Muscle of back (tissue), 11 donors: ENCODE measurements around the gene KPNA1. TPM values are rescaled to one million over a fixed set of nuclear protein-coding genes. Genes with fewer than 3 reads are reported as not detected.
"Not testable (repeated sequence)": the region's sequence is repeated elsewhere in the genome, so short reads cannot be mapped to it uniquely, and the experiment has no call there.

ENCODE experiments used
- DNase-seq, 3 donors: peaks; one replicate each; pipeline versions ENCODE4 v3.0.0 to v3.0.0-alpha.2; 2013
- polyA plus RNA-seq, 10 donors: library from polyadenylated mRNA; unstranded; fragments of 120-200 nt; gene quantifications; one replicate each; pipeline ENCODE4 v1.2.1, GENCODE V29; 2013; ENCODE audit not compliant: insufficient read length in 10 of 10

The KPNA1 gene
- polyA plus RNA-seq, 10 donors: 33.9 to 60.5 (median 41.8) TPM

GRCh38 chr3:122484985-122485384, 29.8 kb downstream of the KPNA1 start:
- no peak for DNase-seq

DNA sequence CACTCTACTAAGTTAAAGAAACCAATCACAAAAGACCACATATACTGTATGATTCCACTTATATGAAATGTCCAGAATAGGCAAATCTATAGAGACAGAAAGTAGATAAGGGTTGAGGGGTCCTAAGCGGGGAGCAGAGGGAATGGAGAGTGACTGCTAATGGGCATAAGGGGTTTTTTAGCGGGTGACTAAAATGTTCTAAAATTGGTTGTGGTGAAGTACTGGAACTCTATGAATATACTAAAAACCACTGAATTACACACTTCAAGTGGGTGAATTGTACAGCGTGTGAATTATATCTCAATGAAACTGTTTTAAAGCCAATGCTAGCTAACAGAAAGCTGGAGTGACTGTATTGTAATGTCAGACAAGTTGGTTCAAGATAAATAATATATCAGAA, 33.3 kb downstream of the KPNA1 start:
- DNase-seq: no peak

GRCh38 chr3:122476532-122476931, 38.2 kb downstream of the KPNA1 start:
- no peak for DNase-seq

DNA sequence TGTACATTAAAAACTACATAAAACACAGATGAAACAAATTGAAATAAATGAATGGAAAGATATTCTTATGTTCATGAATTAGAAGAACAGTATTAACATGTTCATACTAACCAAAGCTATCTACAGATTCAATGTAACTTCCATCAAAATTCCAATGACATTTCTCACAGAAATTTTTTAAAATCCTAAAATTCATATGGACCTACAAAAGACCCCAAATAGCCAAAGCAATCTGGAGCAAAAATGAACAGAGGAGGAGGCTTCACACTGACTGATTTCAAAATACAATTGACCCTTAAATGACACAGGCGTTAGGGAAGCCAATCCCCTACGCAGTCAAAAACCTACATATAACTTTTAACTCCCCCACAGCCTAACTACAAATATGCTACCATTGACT, 39.4 kb downstream of the KPNA1 start:
- no peak for DNase-seq

DNA sequence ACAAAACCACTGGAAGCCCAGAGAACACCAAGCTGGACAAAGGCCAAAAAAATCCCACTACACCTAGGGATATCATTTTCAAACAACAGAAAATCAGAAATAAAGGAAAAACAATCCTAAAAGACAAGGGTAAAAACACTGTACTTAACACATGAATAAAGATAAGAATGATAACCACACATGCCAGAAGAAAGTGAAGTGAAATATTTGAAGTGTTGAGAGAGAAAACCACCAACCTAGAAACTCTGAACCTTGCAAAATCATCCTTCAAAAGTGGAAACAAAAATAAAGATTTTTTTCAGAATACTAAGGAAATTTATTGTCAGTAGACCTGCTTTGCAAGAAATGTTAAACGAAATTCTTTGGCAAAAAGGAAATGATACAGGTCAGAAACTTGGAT, 45.1 kb downstream of the KPNA1 start:
- no peak for DNase-seq

DNA sequence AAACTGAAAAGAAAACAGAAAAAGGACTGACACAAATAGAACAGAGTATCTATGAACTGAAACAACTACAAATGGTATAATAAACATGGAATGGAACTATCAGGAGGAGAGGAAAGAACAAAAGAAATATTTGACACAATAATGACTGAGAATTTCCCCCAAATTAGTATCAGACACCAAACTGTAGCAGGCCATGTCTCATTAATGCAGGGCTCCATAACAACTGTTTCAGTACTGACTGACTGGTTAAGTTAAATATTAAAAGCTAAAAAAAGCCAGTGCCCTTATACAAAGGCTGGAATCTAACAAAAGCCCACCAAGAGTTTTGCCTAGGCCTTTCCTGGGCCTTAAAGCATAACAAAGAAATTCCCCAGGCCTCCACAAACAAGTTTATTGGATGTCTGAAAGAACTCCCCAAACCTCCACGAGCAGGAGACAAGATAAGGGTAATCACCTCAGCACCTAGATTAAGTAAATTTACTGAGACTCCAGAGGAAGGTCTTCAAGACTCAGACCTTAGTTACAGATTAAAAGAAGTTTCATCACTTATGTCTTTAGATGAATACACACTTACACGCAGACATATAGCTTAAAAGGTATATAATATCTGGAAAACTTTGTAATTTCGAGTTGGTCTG, 45.7 kb downstream of the KPNA1 start:
- no peak for DNase-seq

- DNase-seq: no peak
These were observed 48.0 kb downstream of the KPNA1 start for GRCh38 chr3:122466701-122467240.

GRCh38 chr3:122464659-122465058, 50.1 kb downstream of the KPNA1 start:
- no peak for DNase-seq

DNA sequence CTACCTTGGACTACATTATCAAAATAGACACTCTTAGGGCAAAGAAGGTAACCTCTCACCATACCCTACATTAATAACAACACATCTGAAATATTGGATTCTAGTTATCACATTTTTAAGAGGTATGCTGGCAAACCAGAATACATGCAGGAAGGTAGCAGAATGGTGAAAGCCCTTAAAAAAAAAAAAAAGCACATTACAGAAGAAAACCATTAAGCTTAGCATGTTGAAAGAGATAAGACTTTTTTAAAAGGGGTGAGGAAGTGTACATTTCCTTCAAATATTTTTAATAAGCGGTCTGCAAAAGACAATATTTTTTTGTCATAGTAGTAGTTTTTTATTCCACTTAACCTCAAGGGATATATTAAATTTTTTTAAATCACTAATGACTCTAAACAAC, 52.3 kb downstream of the KPNA1 start:
- DNase-seq: no peak

DNA sequence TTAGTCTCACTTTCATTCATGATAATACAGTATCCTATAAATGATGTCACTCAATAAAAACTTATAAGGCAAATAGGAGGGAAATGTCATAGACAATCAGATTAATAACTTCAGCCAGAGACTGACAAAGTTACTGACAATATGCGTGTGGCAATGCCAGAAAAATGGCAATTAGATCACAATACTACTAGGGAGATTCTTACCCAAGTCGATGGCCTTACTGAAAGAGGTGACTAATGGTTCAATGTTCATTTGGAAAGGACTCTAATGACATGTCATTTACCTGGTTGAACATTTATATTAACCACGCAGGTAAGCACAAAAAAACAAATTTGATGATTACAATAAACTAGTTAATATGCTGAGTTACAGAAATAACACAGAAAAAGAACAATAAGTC, 52.9 kb downstream of the KPNA1 start:
- no peak for DNase-seq

DNA sequence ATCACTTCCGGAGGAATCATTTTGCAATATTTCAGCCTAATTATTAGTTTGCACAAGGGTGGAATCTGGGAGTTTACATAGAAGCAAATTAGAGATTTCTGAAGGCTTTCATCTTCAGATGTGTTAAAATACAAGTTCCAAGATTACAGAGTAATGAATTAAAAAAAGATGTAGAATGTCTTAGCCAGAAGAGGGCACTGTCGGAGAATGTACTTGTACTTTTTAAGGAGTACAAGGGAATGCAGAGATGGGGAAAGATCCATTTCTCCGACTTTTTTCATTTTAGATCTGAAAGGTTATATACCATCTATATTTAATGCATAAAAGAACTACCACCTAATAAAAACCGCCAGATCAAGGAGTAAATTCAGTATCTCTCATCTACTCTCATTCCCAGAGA, 55.7 kb downstream of the KPNA1 start:
- DNase-seq: peak in 2 of 3 donors; percentile 22 to 40

GRCh38 chr3:122457706-122458105, 57.0 kb downstream of the KPNA1 start:
- DNase-seq: no peak

DNA sequence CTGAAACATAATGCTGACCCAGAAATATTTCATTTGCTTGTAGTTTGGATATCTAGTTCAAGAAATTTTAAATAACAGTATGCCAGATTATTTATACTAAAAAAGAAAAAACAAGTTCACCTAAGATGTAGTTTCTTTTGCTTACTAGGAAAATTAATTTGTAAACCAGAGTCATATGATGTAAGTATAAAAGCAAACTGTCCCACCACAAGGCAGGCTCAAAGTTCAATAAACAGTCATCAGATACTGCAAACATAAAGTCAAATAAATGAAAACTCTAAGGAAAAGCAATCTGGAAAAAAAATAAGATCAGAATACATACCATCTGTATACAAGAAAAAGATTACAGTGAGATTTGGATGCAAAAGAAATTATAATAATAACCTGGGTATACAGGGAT, 58.7 kb downstream of the KPNA1 start:
- no peak for DNase-seq

DNA sequence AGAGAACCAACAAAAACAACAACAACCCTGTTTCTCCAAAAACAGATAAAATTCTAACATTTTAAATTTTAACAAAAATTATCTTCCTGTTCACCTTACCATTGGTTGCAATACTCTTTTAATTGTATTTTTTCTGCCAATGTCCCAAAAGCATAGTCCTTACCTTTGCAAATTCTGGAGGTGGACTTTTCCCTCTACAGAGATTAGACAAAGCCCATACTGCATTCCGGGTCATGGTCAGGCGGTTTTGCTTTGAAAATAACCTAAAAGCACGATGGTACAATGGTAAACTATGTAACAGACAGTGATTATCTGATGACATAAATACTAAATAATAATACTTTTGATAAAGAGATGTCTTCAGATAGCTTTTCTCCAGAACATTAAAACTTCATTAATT, 63.4 kb downstream of the KPNA1 start:
- no peak for DNase-seq

- not testable (repeated sequence) for DNase-seq
These were observed 66.5 kb downstream of the KPNA1 start for GRCh38 chr3:122448218-122448617.

DNA sequence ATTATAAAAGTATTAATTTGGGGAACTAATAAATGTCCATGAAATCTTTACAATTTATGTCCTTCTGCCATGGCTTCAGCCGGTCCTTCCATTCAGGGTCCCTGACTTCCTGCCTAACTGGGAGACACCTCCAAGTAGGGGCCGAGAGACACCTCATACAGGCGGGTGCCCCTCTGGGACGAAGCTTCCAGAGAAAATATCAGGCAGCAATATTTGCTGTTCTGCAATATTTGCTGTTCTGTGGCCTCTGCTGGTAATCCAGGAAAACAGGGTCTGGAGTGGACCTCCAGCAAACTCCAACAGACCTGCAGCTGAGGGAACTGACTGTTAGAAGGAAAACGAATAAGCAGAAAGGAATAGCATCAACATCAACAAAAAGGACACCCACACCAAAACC, 70.2 kb downstream of the KPNA1 start:
- not testable (repeated sequence) for DNase-seq

- not testable (repeated sequence) for DNase-seq
These were observed 70.8 kb downstream of the KPNA1 start for GRCh38 chr3:122443762-122444490.

GRCh38 chr3:122443090-122443489, 71.6 kb downstream of the KPNA1 start:
- no peak for DNase-seq

DNA sequence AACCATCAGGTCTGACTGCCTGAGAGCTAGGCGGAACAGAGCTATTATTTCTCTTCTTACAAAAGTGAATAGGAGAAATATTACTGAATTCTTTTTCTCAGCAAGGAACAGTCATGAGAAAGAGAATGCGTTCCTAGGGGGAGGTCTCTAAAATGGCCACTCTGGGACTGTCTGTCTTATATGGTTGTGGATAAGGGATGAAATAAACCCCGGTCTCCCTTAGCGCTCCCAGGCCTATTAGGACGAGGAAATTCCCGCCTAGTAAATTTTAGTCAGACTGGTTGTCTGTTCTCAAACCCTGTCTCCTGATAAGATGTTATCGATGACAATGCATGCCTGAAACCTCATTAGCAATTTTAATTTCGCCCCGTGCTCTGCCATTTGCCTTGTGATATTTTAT, 78.8 kb downstream of the KPNA1 start:
- no peak for DNase-seq

GRCh38 chr3:122430371-122430770, 84.4 kb downstream of the KPNA1 start:
- DNase-seq: no peak

GRCh38 chr3:122427857-122428471, 86.8 kb downstream of the KPNA1 start:
- no peak for DNase-seq

DNA sequence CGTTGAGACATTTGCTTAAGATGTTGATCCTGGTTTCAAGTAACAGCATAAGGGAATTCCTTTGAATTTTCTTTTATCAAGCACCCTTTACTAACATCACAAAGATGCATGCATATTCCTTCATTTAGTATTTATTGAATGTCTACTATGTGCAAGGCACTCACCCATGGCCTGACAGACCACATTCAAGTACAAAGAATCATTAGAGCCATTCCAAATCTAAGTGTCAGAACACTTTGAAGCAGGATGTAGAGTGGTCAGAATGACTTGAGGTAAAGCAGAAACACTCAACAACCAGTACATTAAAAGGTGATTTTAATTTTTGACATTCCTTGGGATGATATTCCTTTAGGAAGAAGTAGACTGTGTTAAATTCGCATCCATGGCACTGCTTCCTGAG, 92.9 kb downstream of the KPNA1 start:
- DNase-seq: no peak

- no peak for DNase-seq
These were observed 93.6 kb downstream of the KPNA1 start for GRCh38 chr3:122421101-122421500.
